HepG2 (cell line): Measurements from ENCODE around the gene APRT.

Source experiments
- HOXA5 ChIP-seq: sonication (generic); formaldehyde crosslinking; IDR thresholded peaks from 2 replicates; pipeline ENCODE4 v1.4.0; 2020; ENCODE audit warnings: missing genetic modification reagents
- JUNB ChIP-seq: sonication (generic); formaldehyde crosslinking; IDR thresholded peaks from 2 replicates; pipeline ENCODE4 v1.8.0; 2022; ENCODE audit warnings: missing genetic modification reagents, mild to moderate bottlenecking, borderline replicate concordance
- TF ChIP-seq, protein P1 (sequence below): sonication (generic); formaldehyde crosslinking; IDR thresholded peaks from 2 replicates; pipeline ENCODE4 v1.5.0; 2020; ENCODE audit warnings: mild to moderate bottlenecking, missing genetic modification reagents, moderate library complexity
- TF ChIP-seq, protein P2 (sequence below): IDR thresholded peaks from 2 replicates; pipeline ENCODE4 v1.6.1; 2012; ENCODE audit warnings: inconsistent platforms
- TF ChIP-seq, protein P3 (sequence below): sonication (generic); formaldehyde crosslinking; IDR thresholded peaks from 2 replicates; pipeline ENCODE4 v1.4.0; 2020; ENCODE audit warnings: low read depth, mild to moderate bottlenecking, missing genetic modification reagents

DNA sequence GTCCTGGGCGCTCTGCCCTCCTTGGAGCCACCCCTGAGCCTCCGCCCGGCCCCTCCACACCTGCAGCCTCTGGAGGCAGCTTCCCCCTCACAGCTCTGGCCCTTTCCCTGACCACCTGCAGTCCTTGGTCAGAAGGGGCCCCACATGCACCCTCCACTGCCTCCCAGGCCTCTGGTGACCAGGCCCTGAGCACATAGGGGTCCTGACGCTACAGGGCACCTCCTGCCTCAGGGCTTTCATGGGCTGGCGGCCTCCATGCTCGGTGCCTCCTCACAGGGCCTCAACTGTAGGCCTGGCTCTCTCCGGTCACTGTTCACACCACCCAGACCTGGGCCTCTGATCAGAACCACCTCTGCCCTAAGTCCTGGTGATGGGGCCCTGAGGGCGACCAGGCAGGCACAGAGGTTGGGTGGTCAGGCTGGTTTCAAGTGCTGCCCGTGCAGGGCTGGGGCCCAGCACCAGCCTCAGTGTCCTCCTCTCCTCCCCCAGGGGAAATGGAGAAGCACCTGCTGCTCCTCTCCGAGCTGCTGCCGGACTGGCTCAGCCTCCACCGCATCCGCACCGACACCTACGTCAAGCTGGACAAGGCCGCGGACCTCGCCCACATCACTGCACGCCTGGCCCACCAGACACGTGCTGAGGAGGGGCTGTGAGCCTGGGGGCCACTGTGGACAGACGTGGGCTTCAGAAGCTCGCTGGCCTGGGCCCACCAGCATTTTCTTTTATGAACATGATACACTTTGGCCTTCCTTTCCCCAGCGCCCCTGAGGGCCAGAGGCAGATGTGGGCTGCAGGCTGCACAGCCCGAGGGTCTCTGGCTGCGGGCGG, 3.9 kb downstream of the APRT start:
- TF ChIP-seq, protein P1, sequence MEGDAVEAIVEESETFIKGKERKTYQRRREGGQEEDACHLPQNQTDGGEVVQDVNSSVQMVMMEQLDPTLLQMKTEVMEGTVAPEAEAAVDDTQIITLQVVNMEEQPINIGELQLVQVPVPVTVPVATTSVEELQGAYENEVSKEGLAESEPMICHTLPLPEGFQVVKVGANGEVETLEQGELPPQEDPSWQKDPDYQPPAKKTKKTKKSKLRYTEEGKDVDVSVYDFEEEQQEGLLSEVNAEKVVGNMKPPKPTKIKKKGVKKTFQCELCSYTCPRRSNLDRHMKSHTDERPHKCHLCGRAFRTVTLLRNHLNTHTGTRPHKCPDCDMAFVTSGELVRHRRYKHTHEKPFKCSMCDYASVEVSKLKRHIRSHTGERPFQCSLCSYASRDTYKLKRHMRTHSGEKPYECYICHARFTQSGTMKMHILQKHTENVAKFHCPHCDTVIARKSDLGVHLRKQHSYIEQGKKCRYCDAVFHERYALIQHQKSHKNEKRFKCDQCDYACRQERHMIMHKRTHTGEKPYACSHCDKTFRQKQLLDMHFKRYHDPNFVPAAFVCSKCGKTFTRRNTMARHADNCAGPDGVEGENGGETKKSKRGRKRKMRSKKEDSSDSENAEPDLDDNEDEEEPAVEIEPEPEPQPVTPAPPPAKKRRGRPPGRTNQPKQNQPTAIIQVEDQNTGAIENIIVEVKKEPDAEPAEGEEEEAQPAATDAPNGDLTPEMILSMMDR (CRISPR knock-in tag), result no peak
- TF ChIP-seq JUNB (CRISPR knock-in tag) (no peak), HOXA5 (CRISPR knock-in tag) (no peak)
- TF ChIP-seq, protein P2, sequence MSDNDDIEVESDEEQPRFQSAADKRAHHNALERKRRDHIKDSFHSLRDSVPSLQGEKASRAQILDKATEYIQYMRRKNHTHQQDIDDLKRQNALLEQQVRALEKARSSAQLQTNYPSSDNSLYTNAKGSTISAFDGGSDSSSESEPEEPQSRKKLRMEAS, result no peak
- TF ChIP-seq, protein P3, sequence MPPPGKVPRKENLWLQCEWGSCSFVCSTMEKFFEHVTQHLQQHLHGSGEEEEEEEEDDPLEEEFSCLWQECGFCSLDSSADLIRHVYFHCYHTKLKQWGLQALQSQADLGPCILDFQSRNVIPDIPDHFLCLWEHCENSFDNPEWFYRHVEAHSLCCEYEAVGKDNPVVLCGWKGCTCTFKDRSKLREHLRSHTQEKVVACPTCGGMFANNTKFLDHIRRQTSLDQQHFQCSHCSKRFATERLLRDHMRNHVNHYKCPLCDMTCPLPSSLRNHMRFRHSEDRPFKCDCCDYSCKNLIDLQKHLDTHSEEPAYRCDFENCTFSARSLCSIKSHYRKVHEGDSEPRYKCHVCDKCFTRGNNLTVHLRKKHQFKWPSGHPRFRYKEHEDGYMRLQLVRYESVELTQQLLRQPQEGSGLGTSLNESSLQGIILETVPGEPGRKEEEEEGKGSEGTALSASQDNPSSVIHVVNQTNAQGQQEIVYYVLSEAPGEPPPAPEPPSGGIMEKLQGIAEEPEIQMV, result no peak
